GM12878 (cell line): ENCODE data around the gene MPPED1. TPM values are rescaled to one million over a fixed set of nuclear protein-coding genes. Genes with fewer than 3 reads are reported as not detected.

Source experiments
- ATAC-seq: fragments of 200-7000 bp; cut with Tn5 transposase; 3 replicates; pipeline ENCODE4 v1.9.1; 2020; ENCODE audit warnings: mild to moderate bottlenecking, moderate library complexity
- BruUV-seq: library from RNA; stranded (reverse); fragments of 400-500 nt; replicated peaks from 2 replicates; lab custom pipeline; 2021; lab: Mats Ljungman, UMichigan
- CTCF ChIA-PET: fragments of 300-600 bp; sonication (Branson Sonifier 250); formaldehyde crosslinking; extraction: SDS; loops from one replicate; lab custom pipeline; 2021; ENCODE audit warnings: inconsistent platforms; lab: Yijun Ruan, JAX
- POLR2A ChIA-PET: fragments of 350-600 bp; formaldehyde crosslinking; extraction: SDS; loops from one replicate; lab custom pipeline; 2021; ENCODE audit warnings: inconsistent platforms; lab: Charles Lee
- RAD21 ChIA-PET: fragments of 300-600 bp; sonication (Branson Sonifier 250); formaldehyde crosslinking; loops from one replicate; lab custom pipeline; 2023; ENCODE audit warnings: antibody characterized with exemption; ENCODE audit not compliant: unreplicated experiment; lab: Charles Lee
- SMC1A ChIA-PET: fragments of 300-600 bp; sonication (Branson Sonifier 250); formaldehyde crosslinking; loops from one replicate; lab custom pipeline; 2023; ENCODE audit not compliant: unreplicated experiment, uncharacterized antibody; lab: Charles Lee
- DNase-seq: peaks from one replicate; pipeline ENCODE4 v3.0.0-alpha.2; 2011; ENCODE audit warnings: low read depth, low spot score
- FAIRE-seq: peaks from 3 replicates; lab custom pipeline; 2011; peaks lifted over from hg19 to GRCh38; lab: Jason Lieb, UNC
- H2AFZ ChIP-seq: 2 replicates; pipeline ENCODE4 v1.6.0; 2011; ENCODE audit warnings: low read depth, low read length, control low read depth; ENCODE audit not compliant: control insufficient read depth
- H3K27ac ChIP-seq: 2 replicates; pipeline ENCODE4 v1.5.1; 2011; ENCODE audit warnings: control low read depth; ENCODE audit not compliant: control insufficient read depth, insufficient read depth
- H3K27me3 ChIP-seq, 2 experiments: replicated peaks in 1 of 2; 2 replicates each; pipeline versions ENCODE4 v1.6.0 to v1.6.1; 2011; ENCODE audit warnings: low read length in 1 of 2; ENCODE audit not compliant: control insufficient read depth in 2 of 2, insufficient read depth in 2 of 2
- H3K36me3 ChIP-seq, 2 experiments: 2 replicates each; pipeline ENCODE4 v1.5.1; 2011; ENCODE audit warnings: low read length in 1 of 2; ENCODE audit not compliant: control insufficient read depth in 2 of 2, insufficient read depth in 2 of 2
- H3K4me1 ChIP-seq: 2 replicates; pipeline ENCODE4 v1.6.1; 2011; ENCODE audit warnings: mild to moderate bottlenecking, low read length, moderate library complexity, mixed read lengths; ENCODE audit not compliant: control insufficient read depth, insufficient read depth
- H3K4me2 ChIP-seq: 2 replicates; pipeline ENCODE4 v1.6.0; 2011; ENCODE audit warnings: control low read depth; ENCODE audit not compliant: control insufficient read depth, insufficient read depth
- H3K4me3 ChIP-seq: fragments of 200-600 bp; sonication (generic); 2 replicates; pipeline ENCODE4 v1.5.1; 2016
- H3K79me2 ChIP-seq: 2 replicates; pipeline ENCODE4 v1.6.0; 2011; ENCODE audit warnings: low read length; ENCODE audit not compliant: control insufficient read depth, insufficient read depth
- H3K9ac ChIP-seq: 2 replicates; pipeline ENCODE4 v1.8.0; 2011; ENCODE audit warnings: low read length, control low read depth, mixed read lengths; ENCODE audit not compliant: control insufficient read depth, insufficient read depth
- H3K9me3 ChIP-seq: replicated peaks from 3 replicates; pipeline ENCODE4 v1.5.1; 2011; ENCODE audit warnings: mild to moderate bottlenecking, low read length; ENCODE audit not compliant: control insufficient read depth, insufficient read depth
- H4K20me1 ChIP-seq: 2 replicates; pipeline ENCODE4 v1.6.0; 2011; ENCODE audit not compliant: control insufficient read depth, insufficient read depth
- ATF3 ChIP-seq: IDR thresholded peaks from 2 replicates; pipeline ENCODE4 v1.6.1; 2011; ENCODE audit warnings: low read depth, mild to moderate bottlenecking, low read length, moderate library complexity, borderline replicate concordance; ENCODE audit errors: extremely low read depth
- CBX3 ChIP-seq: fragments of 200-600 bp; sonication (generic); IDR thresholded peaks from 2 replicates; pipeline ENCODE4 v1.6.1; 2016; ENCODE audit warnings: low read depth, borderline replicate concordance
- IRF4 ChIP-seq: IDR thresholded peaks from 2 replicates; pipeline ENCODE4 v1.6.1; 2011; ENCODE audit warnings: low read depth, low read length
- IRF5 ChIP-seq: fragments of 450-650 bp; IDR thresholded peaks from 2 replicates; pipeline ENCODE4 v1.6.1; 2017; ENCODE audit warnings: borderline replicate concordance
- JUNB ChIP-seq: IDR thresholded peaks from 2 replicates; pipeline ENCODE4 v1.6.1; 2016; ENCODE audit warnings: antibody characterized with exemption, mild to moderate bottlenecking
- NBN ChIP-seq: fragments of 450-650 bp; IDR thresholded peaks from 2 replicates; pipeline ENCODE4 v1.6.1; 2016
- NRF1 ChIP-seq: conservative IDR thresholded peaks from 2 replicates; pipeline ENCODE4 v1.6.1; 2011; ENCODE audit warnings: mild to moderate bottlenecking, low read depth, low read length, improper control_type of control experiment
- POLR2A ChIP-seq: IDR thresholded peaks from 2 replicates; pipeline ENCODE4 v1.6.1; 2011; ENCODE audit warnings: low read depth, mild to moderate bottlenecking, low read length
- USF1 ChIP-seq: IDR thresholded peaks from 2 replicates; pipeline ENCODE4 v1.6.1; 2011; ENCODE audit warnings: borderline replicate concordance, low read depth, mild to moderate bottlenecking, moderate library complexity, mixed read lengths, low read length; ENCODE audit not compliant: insufficient read depth; ENCODE audit errors: extremely low read length
- ZBTB11 ChIP-seq: fragments of 450-650 bp; formaldehyde crosslinking; IDR thresholded peaks from 2 replicates; pipeline ENCODE4 v1.5.0; 2022; ENCODE audit warnings: mild to moderate bottlenecking, missing genetic modification characterization
- ZBTB33 ChIP-seq: fragments of 450-650 bp; IDR thresholded peaks from 2 replicates; pipeline ENCODE4 v1.6.1; 2017; ENCODE audit warnings: mild to moderate bottlenecking
- ZBTB40 ChIP-seq: fragments of 450-650 bp; IDR thresholded peaks from 2 replicates; pipeline ENCODE4 v1.6.1; 2016; ENCODE audit warnings: mild to moderate bottlenecking, moderate library complexity, borderline replicate concordance
- WGBS: methylation state at CpG from one replicate; pipeline ENCODE4 v1.1.6; 2016; ENCODE audit warnings: low lambda C conversion rate; ENCODE audit not compliant: insufficient replicate concordance, insufficient coverage; ENCODE audit errors: missing lambda C conversion rate; 5-methylcytosine and 5-hydroxymethylcytosine counted together
- in situ Hi-C: fragments of 300-500 bp; cut with MboI; formaldehyde crosslinking; loops from 9 replicates; pipeline ENCODE4 v1.14.3; 2018; ENCODE audit warnings: mixed read lengths
- intact Hi-C: fragments of 100-400 bp; cut with micrococcal nuclease; formaldehyde crosslinking; loops from one replicate; pipeline ENCODE4 v1.14.2; 2022; ENCODE audit not compliant: unreplicated experiment
- polyA plus RNA-seq, 11 experiments: library from polyadenylated mRNA; depleted of rRNA in 4 of 11; unstranded in 6 of 11; stranded (reverse) in 5 of 11; fragments of >200 nt; fragmentation: Nextera tagmentation in 4 of 11; fragmentation: Illumina TruSeq in 1 of 11; extraction: Ambion mirVana in 4 of 11; extraction: Trizol in 1 of 11; gene quantifications; 1 replicate in 1 of 11; 2 replicates in 10 of 11; pipeline versions ENCODE4 v1.2.1 to v1.2.3, GENCODE V29; 2011 to 2016; ENCODE audit warnings: inconsistent platforms in 2 of 11, missing spikeins in 2 of 11, low read depth in 1 of 11
- total RNA-seq, 4 experiments: library from RNA; depleted of rRNA in 3 of 4; stranded (reverse); fragments of >200 nt in 3 of 4; fragmentation: Illumina TruSeq in 1 of 4; extraction: Trizol in 1 of 4; gene quantifications; 2 replicates each; pipeline versions ENCODE4 v1.2.1 to v1.2.3, GENCODE V29; 2013 to 2021

Gene MPPED1
- total and polyA plus RNA-seq, 10 of the 15 experiments (the other 5 are each of a cell fraction or from before 2014, with no cell fraction given): 0.11 TPM; not detected in 9

GRCh38 chr22:43529934-43530333 lies 118.1 kb downstream of the MPPED1 start:
- Histone ChIP-seq H3K36me3 (no peaks in the 10 kb centered on the region), H3K4me1 (no peaks in the 10 kb centered on the region), H2AFZ (no peak overlapping the region), H4K20me1 (no peaks in the 10 kb centered on the region), H3K27me3 (no peaks in the 10 kb centered on the region; a peak in 1 of 4 replicates), H3K9ac (no peak overlapping the region), H3K9me3 (no peaks in the 10 kb centered on the region), H3K79me2 (no peaks in the 10 kb centered on the region), H3K27ac (no peak overlapping the region), H3K4me3 (no peak overlapping the region), H3K4me2 (no peak overlapping the region)
- in situ Hi-C loops (no loop called here), intact Hi-C loops (no loop called here)
- ChIA-PET SMC1A (no interaction called here), RAD21 (no interaction called here), POLR2A (no interaction called here), CTCF (no interaction called here)
- FAIRE-seq: no peak
- no peak for DNase-seq
- 25% methylated on average over 9 of the region's 9 CpGs for WGBS
- ATAC-seq: no peak
- BruUV-seq: no TSS peak
- TF ChIP-seq ZBTB11 (CRISPR knock-in tag) (no peak), IRF4 (no peak), ZBTB40 (no peak), CBX3 (no peak), POLR2A (no peak), NRF1 (no peak), IRF5 (no peak), ATF3 (no peak), NBN (no peak), JUNB (no peak), ZBTB33 (no peak), USF1 (no peak)
